Thymus (tissue), 11 donors: Measurements from ENCODE around the gene ABCA2. TPM values are rescaled to one million over a fixed set of nuclear protein-coding genes. Genes with fewer than 3 reads are reported as not detected.
"Not testable (repeated sequence)": the region's sequence is repeated elsewhere in the genome, so short reads cannot be mapped to it uniquely, and the experiment has no call there.

Experiments used
- DNase-seq, 9 donors: peaks; one replicate each; pipeline ENCODE4 v3.0.0-alpha.2; 2013; ENCODE audit warnings: low spot score in 9 of 9, low read depth in 6 of 9, missing footprints in 1 of 9
- H3K27ac ChIP-seq, 2 donors: one replicate each; pipeline ENCODE4 v1.5.1; 2013; ENCODE audit warnings: control low read depth in 1 of 2, low read depth in 1 of 2, low read length in 1 of 2, mild to moderate bottlenecking in 1 of 2, moderate library complexity in 1 of 2
- H3K27me3 ChIP-seq, 2 donors: one replicate each; pipeline ENCODE4 v1.5.1; 2013; ENCODE audit warnings: low read length in 1 of 2; ENCODE audit not compliant: control insufficient read depth in 2 of 2, insufficient read depth in 1 of 2
- H3K36me3 ChIP-seq, 2 donors: one replicate each; pipeline ENCODE4 v1.5.1; 2013; ENCODE audit warnings: low read length in 1 of 2, mild to moderate bottlenecking in 1 of 2, moderate library complexity in 1 of 2; ENCODE audit not compliant: control insufficient read depth in 2 of 2, insufficient read depth in 2 of 2
- H3K4me1 ChIP-seq, 2 donors: one replicate each; pipeline ENCODE4 v1.5.1; 2013; ENCODE audit warnings: low read length in 2 of 2; ENCODE audit not compliant: control insufficient read depth in 2 of 2, insufficient read depth in 2 of 2
- H3K4me3 ChIP-seq, 2 donors: one replicate each; pipeline ENCODE4 v1.5.1; 2013; ENCODE audit warnings: low read length in 2 of 2, control low read depth in 1 of 2, mild to moderate bottlenecking in 1 of 2
- H3K9me3 ChIP-seq, 2 donors: one replicate each; pipeline ENCODE4 v1.5.1; 2013; ENCODE audit warnings: low read length in 1 of 2, mild to moderate bottlenecking in 1 of 2; ENCODE audit not compliant: control insufficient read depth in 2 of 2, insufficient read depth in 1 of 2
- WGBS: extraction: QIAGEN DNeasy Blood & Tissue Kit; methylation state at CpG from one replicate; pipeline ENCODE4 v1.1.7; 2013; 5-methylcytosine and 5-hydroxymethylcytosine counted together
- polyA plus RNA-seq: library from polyadenylated mRNA; stranded (reverse); fragments of 200-250 nt; gene quantifications from one replicate; pipeline ENCODE4 v1.2.3, GENCODE V29; 2013
- total RNA-seq: library from RNA; stranded (reverse); fragments of 120-200 nt; gene quantifications from one replicate; pipeline ENCODE4 v1.2.4, GENCODE V29; 2013
- donor health status: healthy.

The ABCA2 gene
- total and polyA plus RNA-seq, 2 donors, result 4.2 to 37.3 TPM

DNA sequence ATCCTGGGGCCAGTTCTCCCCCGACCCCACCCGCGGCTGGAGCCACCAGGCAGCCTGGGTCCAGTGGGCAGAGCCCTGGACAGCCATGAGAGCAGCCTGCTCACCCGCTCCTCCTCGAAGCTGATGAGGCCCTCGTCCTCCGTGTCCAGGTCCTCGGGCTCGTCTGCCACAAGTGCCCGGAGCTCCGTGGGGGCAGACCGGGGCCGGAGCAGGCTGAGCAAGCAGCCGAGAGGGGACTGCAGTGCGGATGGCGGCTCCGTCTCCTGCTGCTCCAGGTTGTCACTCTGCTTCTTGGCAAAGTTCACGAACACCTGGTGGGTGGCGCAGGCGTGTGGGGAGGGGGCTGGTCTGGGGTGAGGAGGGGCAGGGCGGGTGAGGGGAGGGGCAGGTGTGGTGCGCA lies 19.7 kb downstream of the ABCA2 start:
- peaks cover 0 to 5% of the 10 kb centered on the region in 2 donors for H3K9me3 ChIP-seq
- no peak overlapping the region for H3K27ac ChIP-seq
- WGBS, result 86% methylated on average over 22 of the region's 22 CpGs
- no peaks in the 10 kb centered on the region for H3K27me3 ChIP-seq
- peaks cover 0 to 9% of the 10 kb centered on the region in 2 donors for H3K36me3 ChIP-seq
- no peak overlapping the region for H3K4me3 ChIP-seq
- no peak for DNase-seq
- no peaks in the 10 kb centered on the region for H3K4me1 ChIP-seq

DNA sequence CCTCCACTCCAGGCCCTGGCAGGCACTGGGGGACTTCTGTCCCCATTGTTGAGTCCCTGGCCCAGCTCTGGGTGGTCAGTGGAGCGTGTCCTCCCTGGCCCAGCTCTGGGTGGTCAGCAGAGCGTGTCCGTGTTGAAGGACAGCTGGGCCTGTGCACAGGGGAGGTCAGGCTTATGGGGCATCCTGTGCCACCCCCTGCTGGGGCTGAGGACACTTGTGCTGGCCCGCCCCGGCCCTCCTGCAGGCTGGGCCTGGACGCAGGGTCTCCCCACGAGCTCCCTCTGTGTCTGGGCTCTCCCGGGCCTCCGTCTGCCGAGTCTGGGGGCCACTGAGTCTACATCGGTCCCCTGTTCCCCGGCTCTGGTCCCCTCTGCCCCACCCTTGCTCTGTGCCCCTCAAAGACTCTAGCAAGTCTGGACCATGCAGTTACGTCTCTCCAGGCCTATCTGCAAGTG lies 20.2 kb downstream of the ABCA2 start:
- WGBS, result 94% methylated on average over 13 of the region's 13 CpGs
- no peak for DNase-seq
- Histone ChIP-seq H3K36me3 (peaks cover 0 to 9% of the 10 kb centered on the region in 2 donors), H3K27ac (no peak overlapping the region), H3K27me3 (peaks cover 0 to under 1% of the 10 kb centered on the region in 2 donors), H3K9me3 (peaks cover 0 to 5% of the 10 kb centered on the region in 2 donors), H3K4me1 (no peaks in the 10 kb centered on the region), H3K4me3 (no peak overlapping the region)

DNA sequence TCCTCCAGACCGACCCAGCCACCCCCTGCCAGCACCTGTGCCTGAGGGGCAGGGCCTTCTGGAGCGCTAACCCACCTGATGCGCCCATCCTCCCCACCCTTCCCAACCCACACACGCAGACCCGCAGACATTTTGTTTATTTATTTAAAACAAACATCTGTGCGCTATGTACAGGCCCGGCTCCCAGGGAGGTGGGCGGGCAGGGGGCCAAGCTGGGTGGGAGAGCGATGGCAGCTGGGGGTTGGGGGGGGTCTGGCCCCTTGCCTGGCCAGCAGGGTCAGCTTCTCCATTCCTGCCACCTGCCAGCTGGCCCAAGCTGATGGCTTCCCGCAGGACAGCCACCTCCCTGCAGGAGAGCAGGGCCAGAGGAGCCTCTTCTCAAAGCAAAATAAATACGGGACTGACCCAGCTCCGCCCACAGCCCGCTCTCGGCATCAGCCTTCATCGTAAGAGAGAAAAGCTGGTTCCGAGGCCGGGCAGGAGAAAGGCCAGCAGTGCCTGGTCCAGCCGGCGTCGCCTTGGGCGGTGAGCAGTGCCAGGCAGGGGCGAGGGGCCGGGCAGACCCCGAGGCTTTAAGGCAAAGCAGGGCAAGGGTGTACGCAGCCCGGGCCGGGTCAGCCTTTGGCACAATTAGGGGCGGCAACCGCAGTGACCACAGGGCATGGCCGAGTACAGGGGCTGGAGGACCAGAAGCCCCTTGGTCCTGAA lies 20.8 kb downstream of the ABCA2 start:
- Histone ChIP-seq H3K27ac (no peak overlapping the region), H3K27me3 (peaks cover 0 to 4% of the 10 kb centered on the region in 2 donors), H3K36me3 (peaks cover 0 to 8% of the 10 kb centered on the region in 2 donors), H3K4me3 (no peak overlapping the region), H3K9me3 (peaks cover 0 to 5% of the 10 kb centered on the region in 2 donors), H3K4me1 (no peaks in the 10 kb centered on the region)
- WGBS, result 95% methylated on average over 30 of the region's 30 CpGs
- DNase-seq, result no peak

DNA sequence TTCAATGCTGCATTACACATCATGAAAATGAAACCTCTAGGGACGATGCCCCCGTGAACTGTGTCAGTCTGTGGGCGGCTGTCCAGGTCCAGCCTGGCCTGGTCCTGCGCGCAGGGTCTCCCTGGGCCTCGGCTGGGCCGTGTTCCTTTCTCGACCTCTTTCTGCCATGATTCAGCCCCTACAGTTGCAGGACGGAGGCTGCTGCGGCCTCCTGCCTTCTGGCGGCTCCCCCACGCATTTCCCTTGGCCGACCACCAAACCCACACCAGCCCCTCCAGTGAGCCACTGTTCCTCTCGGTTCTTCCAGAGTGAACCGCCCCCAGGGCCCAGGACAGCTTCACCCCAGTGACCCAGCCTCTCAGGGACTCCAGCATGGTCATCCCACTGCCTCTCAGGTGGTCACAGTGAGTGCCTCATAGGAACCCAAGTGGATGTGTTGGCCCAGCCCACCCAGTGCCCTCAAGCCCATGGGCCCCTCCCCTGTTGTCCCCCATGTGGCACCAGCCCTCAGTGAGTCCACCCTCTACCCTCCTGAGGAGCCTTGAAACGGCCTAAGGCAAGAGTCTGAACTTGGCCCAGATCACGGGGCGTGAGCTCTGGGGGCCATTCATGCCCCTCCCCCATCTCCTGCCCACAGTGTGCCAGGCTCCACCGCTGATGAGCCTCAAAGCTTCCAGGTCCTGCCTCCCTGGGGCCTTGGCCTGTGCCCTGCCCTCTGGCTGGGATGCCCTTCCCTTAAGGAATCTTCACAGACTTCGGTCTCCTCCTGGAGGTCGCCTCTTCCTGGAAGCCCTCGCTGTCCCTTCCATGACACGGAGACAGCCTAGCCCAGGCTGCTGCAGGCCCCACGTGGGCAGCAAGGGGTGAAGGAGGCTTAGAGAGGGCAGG lies 21.7 kb downstream of the ABCA2 start:
- H3K4me3 ChIP-seq, result no peak overlapping the region
- peaks cover 0 to 4% of the 10 kb centered on the region in 2 donors for H3K27me3 ChIP-seq
- H3K36me3 ChIP-seq, result peaks cover 0 to 6% of the 10 kb centered on the region in 2 donors
- no peak overlapping the region for H3K27ac ChIP-seq
- peaks cover 0 to 5% of the 10 kb centered on the region in 2 donors for H3K9me3 ChIP-seq
- H3K4me1 ChIP-seq, result no peaks in the 10 kb centered on the region
- 60% methylated on average over 24 of the region's 24 CpGs for WGBS
- no peak for DNase-seq

DNA sequence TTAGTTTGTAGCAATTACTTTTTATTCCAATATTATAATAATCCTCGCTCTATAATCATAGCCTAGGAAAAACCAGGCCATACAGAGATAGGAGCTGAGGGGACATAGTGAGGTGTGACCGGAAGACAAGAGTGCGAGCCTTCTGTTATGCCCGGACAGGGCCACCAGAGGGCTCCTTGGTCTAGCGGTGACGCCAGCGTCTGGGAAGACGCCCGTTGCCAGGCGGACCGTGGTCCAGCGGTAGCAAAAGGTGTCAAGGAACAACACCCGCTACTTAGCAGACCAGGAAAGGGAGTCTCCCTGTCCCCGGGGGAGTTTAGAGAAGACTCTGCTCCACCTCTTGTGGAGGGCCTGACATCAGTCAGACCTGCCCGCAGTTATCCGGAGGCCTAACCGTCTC lies 23.8 kb downstream of the ABCA2 start:
- H3K4me1 ChIP-seq, H3K27ac ChIP-seq, H3K27me3 ChIP-seq, H3K4me3 ChIP-seq, H3K9me3 ChIP-seq, DNase-seq, H3K36me3 ChIP-seq: not testable (repeated sequence)
- WGBS, result 64% methylated on average over 17 of the region's 17 CpGs

DNA sequence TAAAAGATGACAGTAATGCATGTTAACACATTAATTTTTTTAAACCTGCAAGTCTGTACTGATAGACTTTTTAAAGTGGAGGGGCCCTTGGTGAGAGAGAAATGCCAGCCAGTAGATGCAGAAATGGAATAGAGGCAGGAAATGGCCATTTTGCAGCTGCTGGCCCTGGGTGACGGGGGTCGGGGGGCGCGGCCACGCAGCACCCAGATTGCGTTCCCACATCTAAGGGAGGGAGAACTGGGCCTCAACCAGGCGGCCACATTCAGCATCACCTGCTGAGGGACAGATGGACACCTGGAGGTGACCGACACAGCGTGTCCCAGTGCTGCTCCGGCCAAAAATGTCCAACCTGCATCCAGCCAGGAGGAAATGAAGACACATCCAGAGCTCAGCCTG lies 25.4 kb downstream of the ABCA2 start:
- Histone ChIP-seq H3K36me3 (no peaks in the 10 kb centered on the region), H3K4me3 (no peak overlapping the region), H3K27me3 (peaks cover 7 to 18% of the 10 kb centered on the region in 2 donors), H3K4me1 (peaks cover under 1 to 10% of the 10 kb centered on the region in 2 donors), H3K27ac (no peak overlapping the region), H3K9me3 (peaks cover 0 to 9% of the 10 kb centered on the region in 2 donors)
- WGBS, result 94% methylated on average over 10 of the region's 10 CpGs
- no peak for DNase-seq

DNA sequence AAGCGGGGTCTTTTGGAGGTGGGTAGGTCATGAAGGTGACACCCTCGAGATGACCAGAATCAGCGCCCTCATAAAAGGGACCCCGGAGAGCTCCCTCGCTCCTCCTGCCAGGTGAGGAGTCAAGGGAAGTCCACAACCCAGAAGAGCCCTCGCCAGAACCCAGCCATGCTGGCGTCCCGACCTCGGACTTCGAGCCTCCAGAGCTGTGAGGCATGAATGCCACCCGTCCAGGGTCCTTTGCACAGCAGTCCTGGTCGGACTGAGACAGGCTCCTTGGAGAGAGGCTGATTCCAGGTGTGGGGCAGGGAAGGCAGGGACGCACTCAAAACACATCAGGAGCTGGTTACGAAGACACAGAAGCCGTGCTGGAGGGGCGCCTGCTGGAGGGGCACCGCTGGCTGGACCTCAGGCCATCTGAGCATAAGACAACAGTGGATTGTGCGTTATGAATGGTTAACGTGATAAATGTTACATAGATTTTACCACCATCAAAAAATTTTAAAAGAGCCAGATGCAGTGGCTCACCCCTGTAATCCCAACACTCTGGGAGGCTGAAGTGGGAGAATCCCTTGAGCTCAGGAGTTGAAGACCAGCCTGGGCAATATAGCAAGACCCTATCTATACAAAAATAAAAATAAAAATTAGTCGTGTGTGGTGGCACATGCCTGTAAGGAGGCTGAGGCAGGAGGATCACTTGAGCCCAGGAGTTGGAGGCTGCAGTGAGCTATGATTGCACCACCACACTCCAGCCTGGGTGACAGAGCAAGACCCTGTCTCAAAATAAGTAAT lies 26.0 kb downstream of the ABCA2 start:
- Histone ChIP-seq H3K9me3 (peaks cover 0 to 15% of the 10 kb centered on the region in 2 donors), H3K4me3 (no peak overlapping the region), H3K27ac (no peak overlapping the region), H3K27me3 (peaks cover 10 to 24% of the 10 kb centered on the region in 2 donors), H3K36me3 (no peaks in the 10 kb centered on the region), H3K4me1 (peaks cover 5 to 16% of the 10 kb centered on the region in 2 donors)
- 96% methylated on average over 20 of the region's 20 CpGs for WGBS
- DNase-seq, result no peak

DNA sequence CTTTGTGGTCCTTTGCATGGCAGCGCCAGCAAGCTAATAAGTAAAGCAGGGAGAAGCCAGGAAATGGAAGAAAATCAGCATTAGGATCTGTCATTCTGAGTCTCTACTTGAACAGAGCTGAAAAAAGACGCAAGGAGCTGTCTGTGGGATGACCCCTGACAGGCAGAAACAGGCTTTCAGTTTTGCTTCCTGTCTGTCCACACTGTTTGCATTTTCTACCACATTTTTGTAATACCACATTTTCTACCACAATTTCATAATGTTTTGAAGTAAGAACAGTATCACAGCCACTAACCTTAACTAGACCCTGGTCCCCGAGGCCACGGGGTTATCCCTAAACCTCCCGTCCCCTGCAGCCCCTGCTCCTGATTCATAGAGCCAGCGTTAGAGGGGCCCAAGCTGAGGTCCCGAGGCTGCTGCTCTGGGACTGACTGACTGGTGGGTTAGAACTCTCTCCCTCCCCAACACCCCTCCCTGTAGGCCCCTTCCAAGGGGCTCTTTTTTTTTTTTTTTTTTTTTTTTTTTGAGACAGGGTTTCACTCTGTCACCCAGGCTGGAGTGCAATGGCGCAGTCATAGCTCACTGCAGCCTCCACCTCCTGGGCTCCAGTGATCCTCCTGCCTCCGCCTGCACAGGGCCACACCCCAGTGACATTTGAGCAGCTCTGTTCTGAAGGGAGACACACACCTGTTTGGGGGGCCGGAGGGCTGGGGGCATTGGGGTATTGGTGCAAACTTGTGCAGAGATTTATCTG lies 27.7 kb downstream of the ABCA2 start:
- peaks cover 16 to 33% of the 10 kb centered on the region in 2 donors for H3K4me1 ChIP-seq
- no peak for DNase-seq
- H3K36me3 ChIP-seq, result no peaks in the 10 kb centered on the region
- H3K27ac ChIP-seq, result peak overlapping the region in 1 of 2 donors; percentile 65
- no peak overlapping the region for H3K4me3 ChIP-seq
- WGBS, result 56% methylated on average over 10 of the region's 10 CpGs
- H3K27me3 ChIP-seq, result peaks cover 17 to 41% of the 10 kb centered on the region in 2 donors
- H3K9me3 ChIP-seq, result peaks cover 0 to 21% of the 10 kb centered on the region in 2 donors
